Left forelimb (tissue), 1 donor: ENCODE data around the gene STAB2.
"Not testable (repeated sequence)": the region's sequence is repeated elsewhere in the genome, so short reads cannot be mapped to it uniquely, and the experiment has no call there.

Source experiments
- DNase-seq: peaks from one replicate; pipeline ENCODE4 v3.0.0-alpha.2; 2018; ENCODE audit warnings: low spot score

Gene STAB2

DNA sequence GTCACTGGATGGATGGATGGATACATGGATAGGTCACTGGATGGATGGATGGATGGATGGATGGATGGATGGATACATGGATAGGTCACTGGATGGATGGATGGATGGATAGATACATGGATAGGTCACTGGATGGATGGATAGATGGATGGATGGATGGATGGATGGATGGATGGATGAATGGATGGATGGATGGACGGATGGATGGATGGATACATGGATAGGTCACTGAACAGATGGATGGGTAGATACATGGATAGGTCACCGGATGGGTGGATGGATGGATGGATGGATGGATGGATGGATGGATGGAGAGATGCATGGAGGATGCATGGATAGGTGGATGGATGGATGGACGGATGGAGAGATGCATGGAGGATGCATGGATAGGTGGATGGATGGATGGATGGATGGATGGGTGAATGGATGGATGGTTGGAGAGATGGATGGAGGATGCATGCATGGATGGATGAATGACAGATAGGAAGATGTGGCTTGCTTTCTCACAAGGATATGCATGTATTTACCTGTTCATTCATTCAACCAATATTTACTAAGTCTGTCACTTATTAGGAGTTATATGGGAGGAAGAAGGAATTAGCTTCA lies 66.6 kb downstream of the STAB2 start:
- not testable (repeated sequence) for DNase-seq

- DNase-seq: no peak
These were observed 67.7 kb downstream of the STAB2 start for GRCh38 chr12:103654816-103655215.

- no peak for DNase-seq
These were observed 69.2 kb downstream of the STAB2 start for GRCh38 chr12:103656291-103656690.

GRCh38 chr12:103657331-103657730 lies 70.3 kb downstream of the STAB2 start:
- DNase-seq: no peak

DNA sequence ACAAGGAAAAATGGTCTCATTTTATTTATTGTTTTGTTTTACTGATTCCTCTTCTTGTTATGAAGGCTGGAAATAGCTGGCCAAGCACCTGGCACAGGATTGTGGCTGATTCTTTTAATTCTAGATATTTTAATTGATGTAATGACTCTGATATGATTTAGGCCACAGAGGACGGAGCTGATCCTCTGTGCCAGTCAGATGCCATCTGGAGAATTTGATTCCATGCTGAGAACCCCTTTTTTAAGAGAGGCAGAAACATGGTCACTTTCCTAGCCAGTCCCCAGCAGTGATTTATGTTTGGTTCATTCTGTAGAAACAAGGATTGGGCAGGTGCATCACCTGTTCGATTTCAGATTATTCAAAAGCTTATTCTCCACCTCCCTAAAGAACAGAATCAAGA lies 77.6 kb downstream of the STAB2 start:
- no peak for DNase-seq

- DNase-seq: no peak
These were observed 78.9 kb downstream of the STAB2 start for GRCh38 chr12:103665971-103666370.

GRCh38 chr12:103667125-103667524 lies 80.1 kb downstream of the STAB2 start:
- no peak for DNase-seq

DNA sequence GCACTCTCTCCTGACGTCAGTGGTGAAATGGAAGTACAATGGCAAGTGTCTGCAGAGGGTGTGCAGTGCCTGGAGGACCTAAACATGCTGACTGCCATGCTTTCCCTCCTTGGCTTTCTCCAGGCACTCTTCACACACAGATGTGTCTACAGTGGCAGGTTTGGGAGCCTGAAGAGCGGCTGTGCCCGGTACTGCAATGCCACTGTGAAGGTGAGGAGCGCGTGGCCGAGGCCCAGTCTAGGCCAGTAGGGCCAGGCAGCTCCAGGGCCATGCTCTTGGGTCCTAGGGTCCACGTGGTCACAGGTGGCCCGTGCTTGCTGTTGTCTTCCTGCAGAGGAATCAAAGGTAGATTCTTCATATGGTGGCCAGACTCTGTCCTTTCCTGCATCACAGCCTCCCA lies 81.4 kb downstream of the STAB2 start:
- no peak for DNase-seq

GRCh38 chr12:103671367-103671766 lies 84.3 kb downstream of the STAB2 start:
- no peak for DNase-seq

- no peak for DNase-seq
These were observed 85.5 kb downstream of the STAB2 start for GRCh38 chr12:103672401-103673119.

- no peak for DNase-seq
These were observed 86.4 kb downstream of the STAB2 start for GRCh38 chr12:103673487-103673886.

- DNase-seq: no peak
These were observed 86.9 kb downstream of the STAB2 start for GRCh38 chr12:103673891-103674375.

GRCh38 chr12:103676893-103677292 lies 89.8 kb downstream of the STAB2 start:
- no peak for DNase-seq

DNA sequence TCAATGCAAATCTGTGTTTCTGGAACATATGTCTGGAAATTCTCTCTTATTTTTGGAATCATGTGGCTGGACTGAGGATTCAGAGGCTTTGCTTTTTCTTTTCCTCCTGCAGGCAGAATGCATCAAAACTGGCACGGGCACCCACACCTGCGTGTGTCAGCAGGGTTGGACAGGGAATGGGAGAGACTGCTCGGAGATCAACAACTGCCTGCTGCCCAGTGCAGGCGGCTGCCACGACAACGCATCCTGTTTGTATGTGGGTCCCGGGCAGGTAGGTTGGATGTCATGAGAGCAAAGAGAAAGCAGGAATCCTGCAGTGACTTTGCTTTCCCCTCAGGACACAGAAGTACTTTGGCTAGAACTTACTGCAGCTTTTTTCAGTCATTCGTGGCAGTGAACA lies 90.3 kb downstream of the STAB2 start:
- no peak for DNase-seq

GRCh38 chr12:103677905-103678304 lies 90.8 kb downstream of the STAB2 start:
- no peak for DNase-seq

GRCh38 chr12:103679421-103680170 lies 92.5 kb downstream of the STAB2 start:
- no peak for DNase-seq

DNA sequence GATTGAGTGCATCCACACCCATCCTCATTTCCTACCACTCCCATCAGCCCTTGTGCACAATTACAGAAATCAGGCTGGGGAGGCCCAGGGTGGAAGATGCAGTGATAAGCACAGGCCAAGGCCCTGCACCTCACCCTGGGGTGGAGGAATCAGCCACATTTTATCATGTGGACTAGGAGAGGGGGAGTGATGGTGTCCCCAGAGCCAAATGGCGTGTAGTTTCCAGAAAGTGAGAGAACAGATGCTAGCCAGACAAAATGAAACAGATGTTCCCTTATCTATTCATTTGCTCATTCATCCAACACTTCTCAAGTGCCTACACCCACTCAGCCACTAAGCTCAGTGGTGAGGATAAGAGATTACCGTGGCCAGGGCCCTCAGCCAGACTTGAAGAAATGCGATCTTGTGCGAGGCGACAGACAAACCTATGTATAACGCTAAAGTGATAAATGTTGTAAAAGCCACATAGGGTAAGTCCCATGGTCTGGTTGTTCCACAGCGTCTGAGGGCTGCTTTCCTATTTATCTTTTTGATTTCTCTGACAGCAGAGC lies 93.6 kb downstream of the STAB2 start:
- no peak for DNase-seq

DNA sequence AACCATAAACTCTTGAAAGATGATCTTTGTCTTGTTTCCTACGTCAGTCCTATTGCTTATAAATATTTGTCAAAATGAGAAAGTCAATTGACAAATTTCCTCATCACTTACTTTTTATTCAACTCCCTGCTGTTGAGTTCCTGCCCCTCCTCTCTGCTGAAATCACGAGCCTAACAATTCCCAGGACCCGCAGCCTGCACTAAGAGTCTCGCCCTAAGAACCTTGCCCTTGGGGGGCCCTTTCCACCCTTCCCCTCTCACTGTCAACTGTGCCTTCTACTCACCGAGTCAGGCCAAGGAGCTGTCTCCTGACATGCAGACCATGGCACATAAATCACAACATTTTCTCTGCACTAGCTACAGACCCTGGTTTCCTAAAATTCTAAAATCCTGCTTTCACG lies 99.0 kb downstream of the STAB2 start:
- no peak for DNase-seq

DNA sequence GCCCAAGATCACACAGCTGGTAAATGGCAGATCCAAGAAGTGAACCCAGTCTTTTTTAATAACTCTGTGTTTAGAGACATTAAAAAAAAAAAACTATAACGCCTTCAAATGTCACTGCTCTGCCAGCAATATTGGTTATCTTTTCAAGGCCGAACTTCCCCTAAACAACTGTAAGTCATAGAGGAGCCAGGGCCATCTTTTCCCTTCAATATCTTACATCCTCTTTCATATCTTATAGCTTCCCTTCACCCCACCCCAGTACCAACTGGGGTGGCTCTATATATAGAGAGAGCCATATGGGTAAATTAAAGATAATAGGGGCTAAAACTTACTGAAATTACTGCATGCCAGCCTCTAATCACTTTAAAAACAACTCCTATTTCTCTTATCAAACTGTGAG lies 100.2 kb downstream of the STAB2 start:
- DNase-seq: no peak

- DNase-seq: peak; percentile 30
These were observed 101.4 kb downstream of the STAB2 start for GRCh38 chr12:103688376-103689063.

DNA sequence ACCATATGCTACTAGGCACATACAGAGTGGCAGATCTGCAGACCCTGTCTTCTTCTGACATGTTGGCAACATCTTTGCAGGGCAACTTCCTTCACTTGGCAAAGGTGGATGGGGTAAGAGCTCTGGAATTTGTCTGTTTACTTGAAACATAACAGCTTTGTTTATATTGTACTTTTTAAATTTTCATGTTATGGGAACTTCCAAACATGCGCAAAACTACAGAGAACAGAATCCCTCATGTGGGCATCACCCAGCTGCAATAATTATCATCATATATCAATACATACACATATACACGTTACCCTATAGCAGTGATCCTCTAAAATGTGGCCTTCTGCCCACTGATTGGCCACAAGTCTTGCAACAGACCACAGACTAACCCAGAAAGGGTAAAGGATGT lies 103.4 kb downstream of the STAB2 start:
- no peak for DNase-seq

DNA sequence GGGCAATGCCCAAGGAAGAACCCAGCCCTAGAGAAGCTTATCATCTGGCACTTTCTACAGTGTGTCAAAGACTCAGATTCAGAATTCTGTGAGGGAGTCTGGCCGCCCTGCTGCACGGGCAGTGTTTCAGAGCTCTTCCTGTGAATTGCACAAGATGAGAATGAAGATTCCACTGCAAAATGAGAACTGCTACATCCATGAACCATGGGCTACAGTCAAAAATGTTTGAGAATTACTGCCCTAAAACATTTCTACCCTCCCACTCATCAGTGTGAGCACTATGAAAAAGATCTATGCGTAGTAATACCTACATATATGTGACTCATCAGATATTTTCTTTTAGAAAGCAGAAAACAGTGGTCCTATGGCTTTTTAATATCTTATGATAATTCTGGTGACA lies 104.0 kb downstream of the STAB2 start:
- DNase-seq: no peak
